A549 (cell line): ENCODE measurements around the gene SNRPA1.

Source experiments
- CTCF ChIP-seq: fragments of >200 bp; sonication (Bioruptor Twin); formaldehyde crosslinking; IDR thresholded peaks from 3 replicates; pipeline ENCODE4 v1.5.1; 2016
- EP300 ChIP-seq, 2 experiments: fragments of >200 bp; sonication (Bioruptor Twin); formaldehyde crosslinking; IDR thresholded peaks; 2 replicates in 1 of 2; 3 replicates in 1 of 2; pipeline ENCODE4 v1.6.1; 2016 to 2017
- HDAC2 ChIP-seq: fragments of 200-600 bp; sonication (generic); IDR thresholded peaks from 2 replicates; pipeline ENCODE4 v1.6.1; 2016
- HMGXB4 ChIP-seq: fragments of 250-450 bp; sonication (Bioruptor Pico); IDR thresholded peaks from 2 replicates; pipeline ENCODE4 v1.5.0; 2021; ENCODE audit warnings: mild to moderate bottlenecking, moderate library complexity, borderline replicate concordance
- PBX3 ChIP-seq: IDR thresholded peaks from 2 replicates; pipeline ENCODE4 v1.6.1; 2012
- POLR2A ChIP-seq: IDR thresholded peaks from 2 replicates; pipeline ENCODE4 v1.6.1; 2012; ENCODE audit warnings: mild to moderate bottlenecking, low read length
- REST ChIP-seq: fragments of 200-600 bp; sonication (generic); IDR thresholded peaks from 2 replicates; pipeline ENCODE4 v1.6.1; 2016; ENCODE audit warnings: antibody characterized with exemption, mild to moderate bottlenecking, moderate library complexity
- ZSCAN20 ChIP-seq: fragments of 250-450 bp; sonication (Bioruptor Pico); IDR thresholded peaks from 2 replicates; pipeline ENCODE4 v1.8.0; 2022; ENCODE audit warnings: mild to moderate bottlenecking, moderate library complexity

- TF ChIP-seq REST = no peak
- TF ChIP-seq PBX3 = no peak
- no peak for TF ChIP-seq ZSCAN20 (CRISPR knock-in tag)
- no peak for TF ChIP-seq EP300 (IDR thresholded peaks at IDR 0.05)
- no peak for TF ChIP-seq CTCF
- TF ChIP-seq HMGXB4 (CRISPR knock-in tag) = no peak
- no peak for TF ChIP-seq POLR2A
- TF ChIP-seq HDAC2 = no peak
Measured at GRCh38 chr15:101243420-101243819, 51.6 kb downstream of the SNRPA1 start.
